SK-N-SH (cell line): ENCODE measurements around the gene CDH13. TPM values are rescaled to one million over a fixed set of nuclear protein-coding genes. Genes with fewer than 3 reads are reported as not detected.

Experiments used
- CTCF ChIA-PET: fragments of 300-600, 350-600 bp; formaldehyde crosslinking; extraction: SDS; loops from one replicate; lab custom pipeline; 2021; lab: Yijun Ruan, JAX
- POLR2A ChIA-PET: fragments of 350-600 bp; sonication (Branson Sonifier 250); formaldehyde crosslinking; extraction: SDS; loops from one replicate; lab custom pipeline; 2020; ENCODE audit warnings: antibody characterized with exemption, inconsistent platforms; lab: Yijun Ruan, JAX
- DNase-seq: peaks from one replicate; pipeline ENCODE4 v3.0.0; 2012
- H2AFZ ChIP-seq: fragments of 200-600 bp; sonication (generic); 2 replicates; pipeline ENCODE4 v1.8.1; 2016; ENCODE audit warnings: antibody characterized with exemption, mild to moderate bottlenecking, low read depth
- H3F3A ChIP-seq: fragments of 200-600 bp; sonication (generic); replicated peaks from 2 replicates; pipeline ENCODE3; 2016; ENCODE audit warnings: antibody characterized with exemption, mild to moderate bottlenecking; ENCODE audit not compliant: insufficient read depth
- H3K27ac ChIP-seq, 2 experiments: fragments of 200-500 bp in 1 of 2; fragments of 200-600 bp in 1 of 2; sonication (Bioruptor generic) in 1 of 2; sonication (generic), shearing (Covaris generic) in 1 of 2; 2 replicates each; pipeline versions ENCODE4 v1.5.1 to v1.6.1; 2014 to 2016; ENCODE audit warnings: low read depth in 2 of 2, inconsistent platforms in 1 of 2, low read length in 1 of 2, mild to moderate bottlenecking in 1 of 2, mixed read lengths in 1 of 2
- H3K27me3 ChIP-seq: fragments of 200-600 bp; sonication (generic), shearing (Covaris generic); 2 replicates; pipeline ENCODE4 v1.6.1; 2016; ENCODE audit warnings: mixed run types; ENCODE audit not compliant: insufficient read depth
- H3K36me3 ChIP-seq, 2 experiments: fragments of 200-500 bp in 1 of 2; fragments of 200-600 bp in 1 of 2; sonication (Bioruptor generic) in 1 of 2; sonication (generic) in 1 of 2; replicated peaks in 1 of 2; 2 replicates each; pipeline versions ENCODE3 to v1.5.1; 2014 to 2016; ENCODE audit warnings: low read length in 1 of 2, mild to moderate bottlenecking in 1 of 2; ENCODE audit not compliant: insufficient read depth in 2 of 2, control insufficient read depth in 1 of 2
- H3K4me1 ChIP-seq, 2 experiments: fragments of 200-500 bp in 1 of 2; fragments of 200-600 bp in 1 of 2; sonication (Bioruptor generic) in 1 of 2; sonication (generic), shearing (Covaris generic) in 1 of 2; 2 replicates each; pipeline versions ENCODE4 v1.5.1 to v1.6.1; 2014 to 2016; ENCODE audit warnings: low read depth in 1 of 2, low read length in 1 of 2, mixed run types in 1 of 2; ENCODE audit not compliant: insufficient read depth in 2 of 2, control insufficient read depth in 1 of 2
- H3K4me2 ChIP-seq: fragments of 200-600 bp; sonication (generic), shearing (Covaris generic); 2 replicates; pipeline ENCODE4 v1.6.1; 2017; ENCODE audit warnings: mixed run types
- H3K4me3 ChIP-seq, 2 experiments: fragments of 200-500 bp in 1 of 2; fragments of 200-600 bp in 1 of 2; sonication (Bioruptor generic) in 1 of 2; sonication (generic), shearing (Covaris generic) in 1 of 2; 2 replicates each; pipeline versions ENCODE4 v1.5.1 to v1.8.1; 2014 to 2016; ENCODE audit warnings: low read depth in 2 of 2, inconsistent platforms in 1 of 2, low read length in 1 of 2, mild to moderate bottlenecking in 1 of 2, mixed read lengths in 1 of 2, moderate library complexity in 1 of 2
- H3K79me2 ChIP-seq: fragments of 200-600 bp; sonication (generic); 2 replicates; pipeline ENCODE4 v1.8.1; 2017; ENCODE audit warnings: mild to moderate bottlenecking; ENCODE audit not compliant: insufficient read depth
- H3K9ac ChIP-seq: fragments of 200-600 bp; sonication (generic); 2 replicates; pipeline ENCODE4 v1.6.1; 2017; ENCODE audit warnings: mixed run types
- H3K9me2 ChIP-seq: fragments of 200-600 bp; sonication (generic); 2 replicates; pipeline ENCODE4 v1.6.1; 2017; ENCODE audit warnings: mixed run types
- H3K9me3 ChIP-seq: fragments of 200-600 bp; sonication (generic); 2 replicates; pipeline ENCODE4 v1.6.1; 2017; ENCODE audit warnings: mixed run types, mild to moderate bottlenecking, moderate library complexity
- H4K20me1 ChIP-seq: fragments of 200-600 bp; sonication (generic); 2 replicates; pipeline ENCODE4 v1.6.1; 2017; ENCODE audit warnings: mild to moderate bottlenecking, mixed run types; ENCODE audit not compliant: insufficient read depth
- CHD2 ChIP-seq: fragments of 150-350 bp; IDR thresholded peaks from 2 replicates; pipeline ENCODE4 v1.6.1; 2018; ENCODE audit warnings: low read length; ENCODE audit not compliant: partially characterized antibody
- ELF1 ChIP-seq: IDR thresholded peaks from 2 replicates; pipeline ENCODE4 v1.4.0; 2012
- FOSL2 ChIP-seq: IDR thresholded peaks from 2 replicates; pipeline ENCODE4 v1.4.0; 2012; ENCODE audit warnings: low read depth, mild to moderate bottlenecking, moderate library complexity, borderline replicate concordance
- JUND ChIP-seq: IDR thresholded peaks from 2 replicates; pipeline ENCODE4 v1.4.0; 2012
- MAX ChIP-seq: IDR thresholded peaks from 2 replicates; pipeline ENCODE4 v1.4.0; 2012; ENCODE audit warnings: low read depth
- MEF2A ChIP-seq: IDR thresholded peaks from 2 replicates; pipeline ENCODE4 v1.4.0; 2012; ENCODE audit warnings: low read depth, borderline replicate concordance
- NFIC ChIP-seq: IDR thresholded peaks from 2 replicates; pipeline ENCODE4 v1.4.0; 2012; ENCODE audit warnings: borderline replicate concordance
- NRF1 ChIP-seq: IDR thresholded peaks from 2 replicates; pipeline ENCODE4 v1.6.1; 2012; ENCODE audit warnings: low read depth, mild to moderate bottlenecking, low read length
- PBX3 ChIP-seq: IDR thresholded peaks from 2 replicates; pipeline ENCODE4; 2012
- SIN3A ChIP-seq: IDR thresholded peaks from 2 replicates; pipeline ENCODE4 v1.6.1; 2012; ENCODE audit warnings: low read depth, mild to moderate bottlenecking, low read length, moderate library complexity, borderline replicate concordance
- TAF1 ChIP-seq: IDR thresholded peaks from 2 replicates; pipeline ENCODE4 v1.6.1; 2012; ENCODE audit warnings: low read depth, mild to moderate bottlenecking, low read length, moderate library complexity, borderline replicate concordance
- TCF12 ChIP-seq: IDR thresholded peaks from 2 replicates; pipeline ENCODE4 v1.4.0; 2012
- USF2 ChIP-seq: fragments of 150-350 bp; IDR thresholded peaks from 2 replicates; pipeline ENCODE4 v1.6.1; 2017; ENCODE audit warnings: antibody characterized with exemption, low read length, low read depth, borderline replicate concordance
- YY1 ChIP-seq: IDR thresholded peaks from 2 replicates; pipeline ENCODE4 v1.4.0; 2012; ENCODE audit warnings: low read depth, mild to moderate bottlenecking
- ZBTB33 ChIP-seq: IDR thresholded peaks from 2 replicates; pipeline ENCODE4 v1.4.0; 2012; ENCODE audit warnings: low read depth, borderline replicate concordance
- WGBS: methylation state at CpG from one replicate; pipeline ENCODE4 v1.1.6; 2017; ENCODE audit warnings: low lambda C conversion rate; 5-methylcytosine and 5-hydroxymethylcytosine counted together
- polyA plus RNA-seq, 3 experiments: library from polyadenylated mRNA; depleted of rRNA; stranded (reverse); fragments of >200 nt; gene quantifications; 2 replicates each; pipeline ENCODE4 v1.2.3, GENCODE V29; 2012
- TF ChIP-seq, protein P1 (sequence below): IDR thresholded peaks from 2 replicates; pipeline ENCODE4 v1.6.1; 2012; ENCODE audit warnings: mild to moderate bottlenecking, low read depth, low read length, moderate library complexity

Gene CDH13
- polyA plus RNA-seq, 1 of the 3 experiments (the other 2 are of a cell fraction), result 93.0 TPM

GRCh38 chr16:82695806-82696205 is 69.0 kb downstream of the CDH13 start:
- DNase-seq, result no peak
- CTCF ChIA-PET, result no interaction called here

DNA sequence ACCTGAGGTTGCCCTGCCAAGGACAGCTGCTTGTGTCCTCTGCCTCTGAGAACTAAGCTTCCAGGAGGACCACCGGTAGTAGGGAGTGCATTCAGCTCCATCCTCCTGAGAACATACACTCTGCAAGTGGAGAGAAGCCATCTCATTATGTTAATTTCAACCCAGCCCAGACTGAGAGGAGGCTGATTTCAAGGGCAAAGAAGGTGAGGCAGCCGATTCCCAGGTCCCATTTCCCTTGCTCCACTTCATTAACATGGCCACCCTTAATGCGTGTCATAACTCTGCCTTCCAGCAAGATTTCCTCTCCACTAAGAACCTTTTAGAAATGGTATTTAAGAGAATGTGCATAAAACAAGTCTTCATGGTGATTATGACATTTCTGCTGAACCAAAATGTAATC is 72.5 kb downstream of the CDH13 start:
- Histone ChIP-seq H3K9ac (peak overlapping the region; percentile 16; the same call in 1 of the 2 replicates), H3K36me3 (no peaks in the 10 kb centered on the region), H2AFZ (no peak overlapping the region), H3K9me2 (no peaks in the 10 kb centered on the region), H4K20me1 (no peaks in the 10 kb centered on the region), H3K4me1 (peaks cover 0 to 34% of the 10 kb centered on the region in 2 experiments; a peak in 3 of 4 replicates), H3K4me2 (peak overlapping the region; percentile 45; the same call in 1 of the 2 replicates), H3F3A (peaks cover 24% of the 10 kb centered on the region), H3K27ac (peak overlapping the region in 1 of 2 experiments; percentile 88; a peak in 3 of 4 replicates), H3K79me2 (peaks cover 27% of the 10 kb centered on the region; the same call in 1 of the 2 replicates), H3K4me3 (no peak overlapping the region), H3K9me3 (no peaks in the 10 kb centered on the region), H3K27me3 (no peaks in the 10 kb centered on the region)
- DNase-seq, result no peak
- POLR2A ChIA-PET, result no interaction called here
- TF ChIP-seq MAX (no peak), ZBTB33 (no peak), TAF1 (no peak), FOSL2 (no peak), ELF1 (no peak), NRF1 (no peak)
- TF ChIP-seq, protein P1, sequence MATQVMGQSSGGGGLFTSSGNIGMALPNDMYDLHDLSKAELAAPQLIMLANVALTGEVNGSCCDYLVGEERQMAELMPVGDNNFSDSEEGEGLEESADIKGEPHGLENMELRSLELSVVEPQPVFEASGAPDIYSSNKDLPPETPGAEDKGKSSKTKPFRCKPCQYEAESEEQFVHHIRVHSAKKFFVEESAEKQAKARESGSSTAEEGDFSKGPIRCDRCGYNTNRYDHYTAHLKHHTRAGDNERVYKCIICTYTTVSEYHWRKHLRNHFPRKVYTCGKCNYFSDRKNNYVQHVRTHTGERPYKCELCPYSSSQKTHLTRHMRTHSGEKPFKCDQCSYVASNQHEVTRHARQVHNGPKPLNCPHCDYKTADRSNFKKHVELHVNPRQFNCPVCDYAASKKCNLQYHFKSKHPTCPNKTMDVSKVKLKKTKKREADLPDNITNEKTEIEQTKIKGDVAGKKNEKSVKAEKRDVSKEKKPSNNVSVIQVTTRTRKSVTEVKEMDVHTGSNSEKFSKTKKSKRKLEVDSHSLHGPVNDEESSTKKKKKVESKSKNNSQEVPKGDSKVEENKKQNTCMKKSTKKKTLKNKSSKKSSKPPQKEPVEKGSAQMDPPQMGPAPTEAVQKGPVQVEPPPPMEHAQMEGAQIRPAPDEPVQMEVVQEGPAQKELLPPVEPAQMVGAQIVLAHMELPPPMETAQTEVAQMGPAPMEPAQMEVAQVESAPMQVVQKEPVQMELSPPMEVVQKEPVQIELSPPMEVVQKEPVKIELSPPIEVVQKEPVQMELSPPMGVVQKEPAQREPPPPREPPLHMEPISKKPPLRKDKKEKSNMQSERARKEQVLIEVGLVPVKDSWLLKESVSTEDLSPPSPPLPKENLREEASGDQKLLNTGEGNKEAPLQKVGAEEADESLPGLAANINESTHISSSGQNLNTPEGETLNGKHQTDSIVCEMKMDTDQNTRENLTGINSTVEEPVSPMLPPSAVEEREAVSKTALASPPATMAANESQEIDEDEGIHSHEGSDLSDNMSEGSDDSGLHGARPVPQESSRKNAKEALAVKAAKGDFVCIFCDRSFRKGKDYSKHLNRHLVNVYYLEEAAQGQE, result no peak
- CTCF ChIA-PET, result interaction anchor here (0.8 kb wide), 1 partner anchor 436 kb away, joined by 3 read pairs; no protein-coding TSS in a partner anchor
- 45% methylated on average over 3 of the region's 3 CpGs for WGBS

More at GRCh38 chr16:82695806-82696205, 69.0 kb downstream of the CDH13 start:
- H3F3A ChIP-seq, result peaks cover 29% of the 10 kb centered on the region
- H3K79me2 ChIP-seq, result peaks cover 22% of the 10 kb centered on the region; the same call in 1 of the 2 replicates
- H3K36me3 ChIP-seq, result no peaks in the 10 kb centered on the region
- WGBS, result 18% methylated on average over 1 of the region's 1 CpG
- H3K4me2 ChIP-seq, result no peak overlapping the region
- no peaks in the 10 kb centered on the region for H4K20me1 ChIP-seq
- H3K9me3 ChIP-seq, result no peaks in the 10 kb centered on the region
- H3K9ac ChIP-seq, result no peak overlapping the region
- no peak overlapping the region for H2AFZ ChIP-seq
- POLR2A ChIA-PET, result no interaction called here
- H3K4me1 ChIP-seq, result peaks cover 0 to 28% of the 10 kb centered on the region in 2 experiments; a peak in 3 of 4 replicates
- TF ChIP-seq JUND (no peak), TAF1 (no peak), TCF12 (no peak), SIN3A (no peak), YY1 (no peak), NFIC (no peak), USF2 (no peak), PBX3 (no peak), NRF1 (no peak), CHD2 (no peak), MEF2A (no peak)
- no peaks in the 10 kb centered on the region for H3K27me3 ChIP-seq
- H3K27ac ChIP-seq, result no peak overlapping the region
- H3K4me3 ChIP-seq, result no peak overlapping the region
- no peaks in the 10 kb centered on the region for H3K9me2 ChIP-seq
